HG02885 (cell line): ENCODE results near the gene NTRK3.
"Not testable (repeated sequence)": the region's sequence is repeated elsewhere in the genome, so short reads cannot be mapped to it uniquely, and the experiment has no call there.

ENCODE experiments used
- ATAC-seq: cut with Tn5 transposase; IDR thresholded peaks from one replicate; pipeline ENCODE4 v1.9.1; 2021; ENCODE audit warnings: mild to moderate bottlenecking; ENCODE audit not compliant: unreplicated experiment, poor library complexity

NTRK3 gene

DNA sequence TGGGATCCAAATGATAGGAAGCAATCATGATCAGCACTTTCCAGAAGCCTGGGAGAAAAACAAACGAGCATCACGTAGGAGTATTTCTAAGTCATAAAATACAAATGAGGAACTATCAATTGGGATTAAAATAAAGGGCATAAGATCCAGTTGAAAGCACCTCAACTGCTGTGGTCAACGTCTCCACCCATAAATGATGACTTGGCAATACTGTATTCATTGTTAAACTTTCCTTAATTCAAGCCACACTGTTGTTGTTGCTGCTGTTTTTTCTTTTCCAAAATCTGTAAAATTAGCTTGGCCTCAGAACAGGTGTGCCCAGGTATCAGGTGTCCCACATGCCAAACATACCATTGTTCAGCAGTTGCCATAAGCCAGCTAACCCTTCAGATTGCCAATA is 395.8 kb downstream of the NTRK3 start:
- no peak for ATAC-seq

DNA sequence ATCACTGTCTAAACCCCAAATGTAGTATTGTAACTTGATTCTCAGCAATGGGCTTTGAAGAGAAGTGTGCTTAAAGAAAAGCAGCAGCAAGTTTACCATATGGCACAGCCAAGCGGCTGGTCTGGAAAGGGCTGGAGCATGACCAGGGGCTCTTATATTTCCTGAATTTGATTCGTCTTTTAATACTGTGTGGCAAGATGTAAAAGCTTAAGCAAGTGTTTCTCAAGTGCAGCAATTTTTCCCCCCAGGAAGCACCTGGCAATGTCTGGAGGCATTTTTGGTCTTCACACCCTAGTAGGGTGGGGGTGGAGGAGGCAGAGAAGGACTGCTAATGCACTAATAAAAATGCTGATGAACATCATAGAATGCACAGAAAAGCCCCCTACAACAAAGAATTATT is 397.9 kb downstream of the NTRK3 start:
- ATAC-seq = no peak

DNA sequence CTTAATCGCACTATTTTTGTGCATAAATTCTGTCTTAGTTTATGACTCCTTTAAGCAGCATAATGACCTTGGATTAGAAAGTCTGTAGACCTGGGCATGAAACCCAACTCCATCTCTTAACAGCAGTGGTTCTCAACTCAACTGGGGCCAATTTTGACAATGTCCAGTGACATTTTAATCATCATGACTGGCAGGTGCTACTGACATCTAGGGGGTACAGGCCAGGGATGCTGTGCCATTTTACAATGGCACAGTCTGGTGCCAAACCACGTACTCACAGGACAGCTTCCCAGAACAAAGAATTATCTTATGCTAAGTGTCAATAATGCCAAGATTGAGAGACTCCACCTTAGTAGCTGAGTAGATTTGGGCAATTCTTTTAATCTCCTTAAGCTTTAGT is 405.0 kb downstream of the NTRK3 start:
- no peak for ATAC-seq

DNA sequence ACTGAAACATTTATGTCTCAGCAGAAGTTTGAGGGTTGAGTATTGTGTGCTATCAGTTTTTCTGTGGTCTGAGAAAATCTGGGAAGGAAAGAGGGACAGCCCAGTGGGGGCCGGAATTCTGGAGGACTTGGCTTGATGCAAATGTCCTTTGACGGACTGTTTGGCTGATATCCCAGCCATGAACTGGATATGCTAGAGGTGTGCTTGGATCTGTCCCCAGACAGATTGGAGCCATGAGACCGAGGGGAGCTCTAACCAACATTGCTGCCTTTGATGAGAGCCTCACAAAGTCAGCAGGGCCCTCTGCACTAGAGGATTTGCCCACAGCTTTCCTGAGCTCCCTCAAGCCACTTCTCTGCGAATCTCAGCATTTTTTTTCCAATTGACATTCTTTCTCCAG is 405.6 kb downstream of the NTRK3 start:
- ATAC-seq = no peak

DNA sequence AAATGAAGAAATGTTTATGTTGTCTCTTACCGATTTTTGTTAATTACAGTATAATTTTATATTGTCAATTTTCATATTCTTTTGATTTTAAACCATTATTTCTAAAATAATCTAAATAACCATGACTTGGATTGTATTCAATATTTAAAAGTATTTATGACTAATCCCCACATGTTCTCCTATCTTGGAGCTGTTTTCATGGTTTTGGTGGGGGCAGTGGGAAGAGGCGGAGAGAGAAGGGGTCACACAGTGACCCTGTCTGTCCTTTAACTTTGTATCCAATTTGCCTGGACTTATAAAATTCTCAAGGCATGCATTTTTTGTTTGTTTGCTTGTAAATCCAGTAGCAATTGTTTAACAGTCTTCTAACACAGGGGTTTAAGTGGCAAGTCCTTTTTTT is 407.4 kb downstream of the NTRK3 start:
- ATAC-seq = no peak

DNA sequence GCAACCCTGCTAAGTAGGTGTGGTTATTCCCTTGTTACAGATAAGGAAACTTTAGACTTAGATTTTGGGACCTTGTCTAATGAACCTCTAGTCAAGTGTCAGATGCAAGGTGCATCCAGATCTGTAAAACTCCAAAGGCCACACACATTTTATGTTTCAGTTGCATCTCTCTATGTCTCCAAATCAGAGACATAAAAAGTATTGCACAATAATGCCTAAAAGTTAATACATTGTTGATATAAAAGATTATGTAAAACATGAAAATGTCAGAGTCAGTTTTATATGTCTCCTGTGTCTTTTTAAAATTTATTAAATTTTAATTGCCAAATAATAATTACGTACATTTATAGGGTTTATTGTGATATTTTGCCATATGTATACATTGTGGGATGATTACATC is 408.5 kb downstream of the NTRK3 start:
- no peak for ATAC-seq

DNA sequence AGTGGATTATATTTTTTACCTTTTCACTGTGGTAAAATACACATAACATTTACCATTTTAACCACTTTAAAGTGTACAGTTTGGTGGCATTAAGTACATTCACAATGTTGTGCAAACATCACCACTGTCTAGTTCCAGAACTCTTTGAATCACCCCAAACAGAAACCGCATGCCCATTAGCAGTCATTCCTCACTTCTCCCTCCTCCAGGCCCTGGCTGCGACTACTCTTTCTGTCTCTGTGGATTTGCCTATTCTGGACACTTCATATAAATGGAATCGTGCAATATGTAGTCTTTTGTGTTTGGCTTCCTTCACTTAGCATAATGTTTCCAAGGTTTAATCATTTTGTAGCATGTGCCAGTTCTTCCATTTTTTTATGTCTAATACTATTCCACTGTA is 409.8 kb downstream of the NTRK3 start:
- ATAC-seq = no peak

DNA sequence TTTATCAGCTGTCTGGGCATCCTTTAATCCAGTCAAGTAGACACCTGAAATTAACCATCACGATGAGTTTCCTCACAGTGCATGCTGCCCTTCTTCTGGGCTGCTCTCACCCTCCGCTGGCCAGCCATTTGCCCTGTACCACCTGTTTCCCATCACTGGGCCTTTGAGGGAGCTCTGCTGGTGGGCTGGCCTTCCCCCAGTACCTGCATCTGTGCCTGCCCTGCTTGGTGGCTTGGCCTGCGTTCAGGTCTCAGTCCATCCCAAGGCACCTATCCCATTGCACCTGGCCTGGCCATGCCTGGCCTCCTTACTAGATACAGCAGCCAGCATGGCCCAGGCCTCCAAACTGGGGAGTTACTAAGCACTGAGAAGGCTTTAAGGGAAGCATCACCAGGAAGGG is 413.2 kb downstream of the NTRK3 start:
- ATAC-seq = no peak

DNA sequence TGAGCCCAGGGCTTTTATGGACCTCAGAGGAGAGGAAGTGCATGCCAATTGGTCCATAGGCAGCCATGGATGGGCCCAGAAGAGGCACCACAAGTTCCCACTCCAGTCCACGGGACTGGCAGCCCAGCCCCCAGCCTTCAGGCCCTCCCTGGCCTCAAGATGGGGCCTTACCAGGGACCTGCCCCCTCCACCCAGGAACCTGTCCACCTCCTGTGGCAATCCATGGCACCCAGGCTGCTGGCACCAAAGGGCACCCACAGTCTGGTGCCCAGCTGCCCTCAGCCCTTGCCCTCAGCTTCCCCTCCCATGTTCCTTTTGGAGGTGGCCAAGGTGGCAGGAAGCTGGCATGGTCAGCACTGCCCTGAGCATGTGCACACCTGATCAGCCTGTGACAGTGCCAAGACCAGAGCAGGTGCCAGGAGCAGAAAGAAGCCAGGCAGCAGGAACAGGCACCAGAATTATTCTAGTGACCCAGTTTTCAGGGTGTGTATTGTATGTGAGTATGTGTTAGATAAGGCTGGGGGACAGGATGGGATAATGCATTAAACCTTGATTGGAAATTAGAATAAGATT is 415.0 kb downstream of the NTRK3 start:
- no peak for ATAC-seq

DNA sequence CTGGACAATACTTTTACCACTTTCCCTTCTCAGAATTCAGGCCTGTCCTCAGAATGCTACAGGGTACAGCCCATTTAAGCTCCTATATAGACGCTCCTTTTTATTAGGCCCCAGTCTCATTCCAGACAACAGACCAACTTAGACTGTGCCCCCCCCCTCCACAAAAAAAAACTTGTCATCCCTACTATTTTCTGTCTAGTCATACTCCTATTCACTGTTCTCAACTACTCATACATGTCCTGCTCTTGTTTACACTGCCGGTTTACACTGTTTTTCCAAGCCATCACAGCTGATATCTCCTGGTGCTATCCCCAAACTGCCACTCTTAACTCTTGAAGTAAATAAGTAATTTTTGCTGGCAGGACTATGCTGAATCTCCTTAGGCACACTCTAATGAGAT is 420.7 kb downstream of the NTRK3 start:
- not testable (repeated sequence) for ATAC-seq

DNA sequence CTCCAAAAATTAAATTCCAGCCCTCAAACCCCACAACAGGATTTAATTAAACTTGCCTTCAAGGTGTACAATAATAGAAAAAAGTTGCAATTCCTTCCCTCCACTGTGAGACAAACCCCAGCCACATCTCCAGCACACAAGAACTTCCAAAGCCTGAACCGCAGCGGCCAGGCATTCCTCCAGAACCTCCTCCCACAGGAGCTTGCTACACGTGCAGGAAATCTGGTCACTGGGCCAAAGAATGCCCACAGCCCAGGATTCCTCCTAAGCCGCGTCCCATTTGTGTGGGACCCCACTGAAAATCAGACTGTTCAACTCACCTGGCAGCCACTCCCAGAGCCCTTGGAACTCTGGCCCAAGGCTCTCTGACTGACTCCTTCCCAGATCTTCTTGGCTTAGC is 423.2 kb downstream of the NTRK3 start:
- ATAC-seq = not testable (repeated sequence)

DNA sequence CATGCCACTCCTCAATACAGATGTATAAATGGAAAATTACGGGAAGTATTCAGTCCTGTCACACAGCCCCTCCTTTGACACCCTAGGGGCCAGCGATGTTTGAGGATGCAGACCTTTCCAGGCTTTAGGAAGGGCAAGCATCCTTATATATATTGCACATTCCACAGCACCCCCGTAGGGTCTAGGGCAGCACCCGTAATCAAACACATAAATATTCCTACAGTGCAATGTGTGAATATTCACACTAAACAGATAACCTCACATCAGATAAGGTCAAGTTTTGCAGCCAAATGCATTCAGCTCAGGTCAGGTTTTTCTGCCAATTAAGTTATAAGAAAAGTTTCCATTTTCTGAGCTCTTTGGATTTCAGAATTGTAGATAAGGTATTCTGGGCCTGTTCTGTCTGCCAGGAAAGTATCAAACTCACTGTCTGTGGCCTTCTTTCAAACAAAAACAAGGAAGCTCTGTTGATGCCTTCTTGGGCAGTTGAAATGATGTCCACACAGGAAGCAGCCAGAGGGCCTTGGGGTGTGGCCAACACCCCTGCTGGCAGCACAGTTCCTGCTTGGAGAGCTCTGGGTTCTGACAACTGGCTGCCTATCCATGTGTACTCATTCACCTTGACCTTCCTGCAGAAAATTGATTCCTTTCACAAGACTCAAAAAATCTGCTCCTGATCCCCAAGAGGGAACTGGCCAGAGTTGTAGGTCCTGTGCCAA is 427.0 kb downstream of the NTRK3 start:
- no peak for ATAC-seq

DNA sequence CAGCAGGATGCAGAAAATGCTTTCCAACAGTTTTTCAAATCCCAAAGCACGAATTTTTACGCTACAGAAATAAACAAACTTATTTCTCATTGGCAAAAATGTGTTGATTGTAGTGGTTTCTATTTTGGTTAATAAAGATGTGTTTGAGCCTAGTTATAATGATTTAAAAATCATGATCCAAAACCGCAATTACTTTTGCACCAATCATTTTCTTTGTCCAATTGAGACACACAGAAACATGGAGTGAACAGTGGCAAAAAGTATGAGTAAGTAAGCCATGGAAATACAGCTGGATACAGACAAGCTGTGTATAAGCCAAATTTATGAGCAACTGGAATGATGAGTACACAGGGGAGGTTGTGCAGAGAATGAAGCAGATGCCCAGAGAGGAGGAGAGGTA is 427.9 kb downstream of the NTRK3 start:
- ATAC-seq = no peak

DNA sequence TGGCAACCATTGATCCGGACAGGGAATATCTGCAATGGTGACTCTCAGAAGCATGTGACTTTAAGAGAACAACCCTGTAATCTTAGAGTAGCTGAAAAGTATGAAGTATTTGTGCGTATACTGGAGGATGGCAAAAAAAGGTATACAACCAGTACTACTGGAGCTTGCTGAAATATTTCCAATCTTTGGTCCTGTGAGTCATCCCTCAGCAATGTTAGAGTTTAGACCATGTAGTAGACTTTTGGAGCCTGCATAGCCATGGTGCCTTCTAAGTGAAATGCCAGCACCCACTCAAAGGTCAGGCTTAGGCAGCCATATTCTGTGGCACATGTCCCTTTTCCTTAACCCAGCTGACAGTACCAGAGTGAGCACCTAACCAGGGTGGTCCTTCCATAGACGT is 429.4 kb downstream of the NTRK3 start:
- no peak for ATAC-seq

DNA sequence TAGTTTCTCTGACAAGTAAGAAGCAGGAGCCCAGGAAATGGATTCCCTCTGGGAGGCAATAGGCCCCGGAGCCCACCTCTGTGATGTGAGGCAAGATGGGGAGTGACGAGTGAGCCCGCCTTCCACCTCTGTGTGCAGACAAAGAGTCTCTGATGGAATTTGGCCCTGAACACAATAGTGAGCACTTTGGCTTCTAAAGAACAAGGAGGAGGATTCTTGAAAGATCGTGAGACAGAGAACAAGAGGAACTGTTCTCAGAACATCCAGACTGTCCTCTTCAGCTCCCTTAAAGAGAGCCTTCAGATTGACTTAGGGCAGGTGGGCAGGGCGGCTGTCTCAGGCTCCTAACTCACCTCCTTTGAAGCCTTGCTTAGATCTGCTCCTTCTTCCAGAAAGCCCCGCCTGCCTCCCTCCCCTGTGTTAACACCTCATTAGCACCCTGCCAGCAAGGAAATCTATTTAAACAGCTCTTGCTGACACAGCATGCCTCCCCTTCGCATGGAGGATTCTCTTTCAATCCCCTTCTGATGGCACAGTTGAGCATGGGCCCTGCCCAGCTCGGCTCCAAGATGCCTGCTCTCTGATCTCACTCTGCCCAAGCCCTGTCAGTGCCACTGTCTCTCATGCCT is 430.3 kb downstream of the NTRK3 start:
- ATAC-seq = no peak

DNA sequence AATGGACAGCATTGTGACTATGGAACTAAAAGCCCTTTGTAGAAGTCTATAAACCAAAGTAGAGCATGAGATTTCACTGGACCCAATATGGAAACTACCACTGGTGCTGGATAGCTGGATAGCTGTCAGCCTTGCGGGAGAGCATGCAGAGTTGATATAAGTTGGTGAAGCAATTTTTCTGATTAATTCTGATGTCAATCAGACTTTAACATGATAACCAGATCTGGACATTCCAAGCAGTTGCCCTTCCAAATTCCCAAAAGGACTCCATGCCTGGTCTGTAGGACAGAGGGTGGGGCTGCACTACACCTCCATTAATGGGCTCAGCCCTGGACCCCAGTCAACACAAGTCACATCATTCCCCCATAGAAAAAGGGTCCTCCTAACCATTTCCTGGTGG is 437.8 kb downstream of the NTRK3 start:
- ATAC-seq = no peak

DNA sequence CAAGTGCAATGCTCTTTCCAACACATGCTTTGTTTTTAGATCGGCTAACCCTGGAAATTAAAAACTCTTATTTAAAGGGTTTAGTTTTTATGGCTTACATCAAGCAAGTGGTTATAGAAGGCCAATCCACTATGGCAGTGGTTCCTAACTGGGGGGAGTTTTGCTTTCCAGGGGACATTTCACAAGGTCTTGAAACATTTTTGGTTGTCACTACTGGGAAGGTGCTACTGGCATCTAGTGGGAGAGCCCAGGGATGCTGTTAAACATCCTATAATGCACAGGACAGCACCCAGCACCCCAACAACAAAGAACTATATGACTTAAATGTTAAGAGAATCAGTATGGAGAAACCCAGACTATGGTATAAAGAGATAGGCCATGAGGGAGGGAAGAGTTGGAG is 439.0 kb downstream of the NTRK3 start:
- no peak for ATAC-seq

DNA sequence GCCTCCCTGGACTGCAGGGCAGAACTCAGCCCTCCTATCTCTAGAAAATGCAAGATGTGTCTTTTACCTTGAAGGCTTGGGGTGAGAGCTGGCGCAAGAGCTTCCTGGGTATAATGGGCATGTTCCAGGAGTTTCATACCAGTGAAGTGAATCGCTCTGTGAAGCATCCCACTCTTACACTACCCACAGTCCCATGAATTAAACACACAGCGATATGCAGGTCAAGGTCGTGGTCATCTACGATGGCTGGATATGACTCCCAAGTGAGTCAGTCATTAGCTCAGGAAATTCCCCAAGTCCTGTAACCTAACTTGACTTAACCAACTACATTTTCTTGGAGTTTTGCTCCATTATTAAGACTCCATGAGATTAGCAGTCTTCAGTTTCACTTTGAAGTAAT is 439.7 kb downstream of the NTRK3 start:
- no peak for ATAC-seq

DNA sequence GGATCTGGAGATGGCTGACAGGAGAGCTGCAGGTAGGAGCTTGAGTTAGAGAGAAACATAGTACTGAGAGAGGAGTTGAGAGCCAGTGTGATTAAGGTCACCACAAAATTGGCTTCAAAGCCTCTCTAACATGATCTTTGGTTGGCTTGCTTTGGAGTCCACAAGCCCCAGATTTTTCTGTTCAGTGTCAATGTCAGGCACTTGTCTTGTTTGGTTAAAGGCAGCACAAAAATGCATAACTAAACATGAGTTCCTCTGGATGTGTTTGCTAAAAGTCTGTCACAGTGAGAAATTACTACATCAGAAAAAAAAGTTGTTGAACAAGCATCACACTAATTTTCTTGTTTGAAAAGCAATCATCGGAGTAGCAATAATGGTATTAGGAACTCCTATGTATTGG is 440.5 kb downstream of the NTRK3 start:
- no peak for ATAC-seq
